GM19351 (cell line): ENCODE data around the gene PHOSPHO2.
A peak's percentile ranks its signal among the peaks of the same experiment; 100 is the strongest.

Source experiments
- ATAC-seq: cut with Tn5 transposase; IDR thresholded peaks from one replicate; pipeline ENCODE4 v1.9.1; 2021; ENCODE audit warnings: mild to moderate bottlenecking, moderate library complexity; ENCODE audit not compliant: unreplicated experiment

The PHOSPHO2 gene

GRCh38 chr2:169715379-169716237 is 21.3 kb downstream of the PHOSPHO2 start:
- no peak for ATAC-seq

DNA sequence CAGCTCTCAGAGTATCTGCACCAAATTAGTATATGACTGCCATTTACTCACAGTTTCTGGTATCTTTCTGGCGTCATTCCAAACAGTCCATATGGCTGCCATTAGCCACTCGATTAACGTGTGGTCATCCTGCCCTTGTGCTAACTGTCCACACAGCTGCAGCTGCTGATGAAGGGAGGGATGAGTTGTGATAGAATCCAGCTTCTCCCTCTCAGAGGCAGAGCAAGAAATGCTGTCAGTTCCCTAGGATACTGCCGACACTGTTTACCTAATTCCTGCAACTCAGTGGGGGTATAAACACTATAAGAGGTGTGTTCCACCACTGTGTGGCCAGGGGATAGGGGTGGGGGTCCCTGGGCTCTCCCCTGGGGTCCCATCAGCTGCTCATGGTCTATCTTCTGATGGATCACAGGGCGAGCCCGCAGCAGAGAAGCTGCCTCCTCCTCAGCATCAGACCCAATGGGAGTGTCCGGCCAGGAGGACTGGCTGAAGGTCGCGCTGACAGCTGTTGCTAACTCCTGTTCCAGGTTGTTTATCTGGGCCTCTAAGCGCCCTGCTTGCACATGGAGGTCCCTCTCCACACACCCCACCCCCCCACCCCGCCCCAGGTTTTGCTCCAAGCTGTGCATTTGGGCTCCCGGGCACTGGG is 22.1 kb downstream of the PHOSPHO2 start:
- no peak for ATAC-seq

GRCh38 chr2:169716938-169717690 is 22.8 kb downstream of the PHOSPHO2 start:
- no peak for ATAC-seq

GRCh38 chr2:169717691-169718063 is 23.4 kb downstream of the PHOSPHO2 start:
- no peak for ATAC-seq

- no peak for ATAC-seq
Measured at GRCh38 chr2:169718930-169719504, 24.7 kb downstream of the PHOSPHO2 start.

- ATAC-seq = no peak
Measured at GRCh38 chr2:169721016-169721415, 26.7 kb downstream of the PHOSPHO2 start.

DNA sequence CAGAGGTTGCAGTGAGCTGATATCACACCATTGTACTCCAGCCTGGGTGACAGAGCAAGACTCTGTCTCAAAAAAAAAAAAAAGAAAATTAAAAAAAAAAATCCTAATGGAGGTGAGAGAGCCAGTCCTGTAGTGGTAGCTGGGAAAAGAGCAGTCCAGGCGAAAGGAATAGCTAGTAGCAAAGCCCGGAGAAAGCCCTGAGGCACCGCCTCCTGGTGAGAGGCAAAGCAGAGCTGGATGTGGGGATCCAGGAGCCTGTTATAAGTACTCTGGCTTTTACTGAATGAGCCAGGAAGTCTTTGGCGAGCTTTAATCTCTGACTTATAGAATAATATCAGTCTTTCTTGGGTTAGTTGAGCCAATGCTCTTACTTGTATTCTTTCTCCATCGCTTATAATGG is 32.8 kb downstream of the PHOSPHO2 start:
- no peak for ATAC-seq

- ATAC-seq = no peak
Measured at GRCh38 chr2:169729274-169729605, 35.0 kb downstream of the PHOSPHO2 start.

- no peak for ATAC-seq
Measured at GRCh38 chr2:169732075-169732474, 37.8 kb downstream of the PHOSPHO2 start.

GRCh38 chr2:169732583-169733358 is 38.5 kb downstream of the PHOSPHO2 start:
- no peak for ATAC-seq

GRCh38 chr2:169734169-169734847 is 40.0 kb downstream of the PHOSPHO2 start:
- ATAC-seq = peak; percentile 41

DNA sequence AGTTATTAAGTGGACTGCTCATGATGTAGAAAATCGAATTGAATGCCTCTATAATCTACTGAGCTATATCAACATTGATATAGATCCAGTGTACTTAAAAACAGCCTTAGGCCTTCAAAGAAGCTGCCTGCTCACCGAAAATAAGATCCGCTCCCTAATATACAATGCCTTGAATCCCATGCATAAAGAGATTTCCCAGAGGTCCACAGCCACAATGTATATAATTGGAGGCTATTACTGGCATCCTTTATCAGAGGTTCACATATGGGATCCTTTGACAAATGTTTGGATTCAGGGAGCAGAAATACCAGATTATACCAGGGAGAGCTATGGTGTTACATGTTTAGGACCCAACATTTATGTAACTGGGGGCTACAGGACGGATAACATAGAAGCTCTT is 41.4 kb downstream of the PHOSPHO2 start:
- ATAC-seq = no peak

DNA sequence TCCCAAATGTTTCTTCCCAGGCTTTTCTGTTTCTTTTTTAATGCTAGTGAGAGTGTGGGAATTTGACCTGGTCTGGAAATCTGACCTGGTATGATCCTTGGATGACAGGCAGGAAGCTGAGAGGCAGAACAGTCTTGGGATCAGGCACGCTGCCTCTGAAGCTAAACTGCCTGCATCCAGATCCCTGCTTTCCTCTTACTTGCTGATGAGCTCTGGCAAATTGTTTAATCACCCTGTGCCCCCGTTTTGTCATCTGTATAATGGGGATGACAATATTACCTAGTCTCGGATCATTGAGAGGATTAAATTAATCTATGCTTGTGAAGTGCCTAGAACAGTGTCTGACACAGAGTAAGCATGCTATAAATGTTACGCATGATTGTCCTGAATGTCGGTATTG is 42.6 kb downstream of the PHOSPHO2 start:
- ATAC-seq = no peak

DNA sequence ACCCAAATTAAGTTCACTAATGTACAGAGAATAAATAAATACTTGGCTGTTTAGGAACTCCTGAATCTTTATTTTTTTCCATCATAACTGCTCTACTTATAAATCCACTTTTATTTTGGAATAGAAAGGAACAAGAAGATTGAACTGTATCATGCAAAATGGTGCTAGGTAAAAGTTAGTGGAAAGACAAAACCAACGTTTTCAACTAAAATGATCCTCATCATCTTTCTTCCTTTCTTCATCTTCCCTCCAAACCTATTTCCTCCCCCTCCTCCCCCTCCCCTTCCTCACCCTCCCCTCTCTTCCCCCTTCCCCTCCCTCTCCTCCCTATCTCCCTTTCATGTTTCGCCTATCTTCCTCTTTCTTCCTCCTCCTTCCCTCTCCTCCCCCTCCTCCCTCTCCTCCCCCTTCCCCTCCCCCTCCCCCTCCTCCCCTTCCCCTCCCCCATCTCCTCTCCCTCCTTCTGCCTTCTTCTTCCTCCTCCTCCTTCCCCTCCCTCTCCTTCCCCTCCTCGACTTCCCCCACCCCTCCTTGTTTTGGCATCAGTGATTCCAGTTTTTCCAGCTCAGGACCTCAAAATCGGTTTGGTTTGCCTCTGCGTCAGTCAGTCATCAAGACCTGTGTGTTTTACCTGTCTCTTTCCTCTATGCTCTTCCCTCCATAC is 44.4 kb downstream of the PHOSPHO2 start:
- ATAC-seq = no peak

DNA sequence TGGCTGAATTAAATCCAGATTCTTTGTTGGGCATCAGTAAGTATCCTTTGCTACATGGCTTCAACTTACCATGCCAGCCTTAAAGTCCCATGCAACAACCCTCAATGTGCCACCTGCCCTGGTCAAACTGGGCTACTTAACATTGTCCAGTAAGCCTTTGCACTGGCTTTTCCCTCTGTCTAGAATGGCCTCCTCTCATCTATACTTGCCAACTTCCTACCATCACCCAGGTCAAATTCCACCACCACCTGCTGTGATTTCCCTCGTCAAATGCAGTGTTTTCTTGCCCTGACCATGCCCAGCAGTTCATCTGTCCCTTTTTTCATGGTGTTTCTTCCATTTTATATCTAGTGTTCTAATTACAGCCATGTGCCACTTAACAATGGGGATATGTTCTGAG is 45.1 kb downstream of the PHOSPHO2 start:
- ATAC-seq = no peak

- ATAC-seq = no peak
Measured at GRCh38 chr2:169743549-169743948, 49.3 kb downstream of the PHOSPHO2 start.

- no peak for ATAC-seq
Measured at GRCh38 chr2:169746240-169746639, 52.0 kb downstream of the PHOSPHO2 start.

GRCh38 chr2:169748319-169748718 is 54.0 kb downstream of the PHOSPHO2 start:
- no peak for ATAC-seq
